Immature natural killer cell (primary cell): ENCODE data around the gene ATF4. TPM values are rescaled to one million over a fixed set of nuclear protein-coding genes. Genes with fewer than 3 reads are reported as not detected.
"Not testable (repeated sequence)": the region's sequence is repeated elsewhere in the genome, so short reads cannot be mapped to it uniquely, and the experiment has no call there.

Source experiments
- DNase-seq, 3 donors: peaks; one replicate each; pipeline ENCODE4 v3.0.0; 2022; ENCODE audit warnings: mixed read lengths in 1 of 3
- H3K27ac Mint-ChIP-seq, 6 donors: one replicate each; pipeline ENCODE4 v1.8.0; 2020; ENCODE audit warnings: mixed read lengths in 6 of 6, mild to moderate bottlenecking in 5 of 6, inconsistent platforms in 4 of 6, moderate library complexity in 3 of 6
- H3K27me3 Mint-ChIP-seq, 3 donors: one replicate each; pipeline ENCODE4 v1.8.0; 2020 to 2021; ENCODE audit warnings: low read depth in 3 of 3, mild to moderate bottlenecking in 3 of 3, mixed read lengths in 3 of 3, moderate library complexity in 3 of 3, inconsistent platforms in 1 of 3
- H3K36me3 Mint-ChIP-seq, 3 donors: one replicate each; pipeline ENCODE4 v1.8.0; 2020; ENCODE audit warnings: mixed read lengths in 3 of 3, inconsistent platforms in 2 of 3, mild to moderate bottlenecking in 2 of 3
- H3K4me1 Mint-ChIP-seq, 2 donors: one replicate each; pipeline ENCODE4 v1.8.0; 2020; ENCODE audit warnings: inconsistent platforms in 2 of 2, mild to moderate bottlenecking in 2 of 2, mixed read lengths in 2 of 2, moderate library complexity in 1 of 2
- H3K4me3 Mint-ChIP-seq, 5 donors: one replicate each; pipeline ENCODE4 v1.8.0; 2020; ENCODE audit warnings: mild to moderate bottlenecking in 5 of 5, mixed read lengths in 5 of 5, inconsistent platforms in 3 of 5, moderate library complexity in 3 of 5
- H3K9me3 Mint-ChIP-seq, 6 donors: one replicate each; pipeline ENCODE4 v1.8.0; 2020; ENCODE audit warnings: mild to moderate bottlenecking in 6 of 6, mixed read lengths in 6 of 6, inconsistent platforms in 4 of 6, moderate library complexity in 3 of 6
- polyA plus RNA-seq, 3 donors: library from polyadenylated mRNA; unstranded; fragments of 300-500 nt; fragmentation: Illumina TruSeq; gene quantifications; one replicate each; pipeline ENCODE4 v1.2.3, GENCODE V29; 2021

Gene ATF4
- polyA plus RNA-seq, 3 donors from 2014 or later: 48.9 to 113 (median 69.4) TPM

- H3K4me3 Mint-ChIP-seq: no peak overlapping the region
- no peak overlapping the region for H3K27ac Mint-ChIP-seq
- no peaks in the 10 kb centered on the region for H3K9me3 Mint-ChIP-seq
- DNase-seq: no peak
- peaks cover 2 to 6% of the 10 kb centered on the region in 2 donors for H3K4me1 Mint-ChIP-seq
- peaks cover 2 to 8% (median 5%) of the 10 kb centered on the region in 3 donors for H3K27me3 Mint-ChIP-seq
- no peaks in the 10 kb centered on the region for H3K36me3 Mint-ChIP-seq
These were observed 25.8 kb upstream of the ATF4 start for GRCh38 chr22:39494471-39495120.

GRCh38 chr22:39496131-39496838 lies 24.1 kb upstream of the ATF4 start:
- Mint-ChIP-seq H3K36me3 (no peaks in the 10 kb centered on the region), H3K9me3 (no peaks in the 10 kb centered on the region), H3K4me3 (no peak overlapping the region), H3K27ac (no peak overlapping the region), H3K4me1 (peaks cover 0 to under 1% of the 10 kb centered on the region in 2 donors), H3K27me3 (peaks cover 2 to 8% (median 5%) of the 10 kb centered on the region in 3 donors)
- peak in 2 of 3 donors; percentile 21 to 26 for DNase-seq

- H3K4me1 Mint-ChIP-seq: peaks cover 7 to 11% of the 10 kb centered on the region in 2 donors
- no peak overlapping the region for H3K4me3 Mint-ChIP-seq
- H3K27ac Mint-ChIP-seq: no peak overlapping the region
- no peaks in the 10 kb centered on the region for H3K36me3 Mint-ChIP-seq
- DNase-seq: no peak
- H3K27me3 Mint-ChIP-seq: peaks cover 0 to 8% (median 7%) of the 10 kb centered on the region in 3 donors
- no peaks in the 10 kb centered on the region for H3K9me3 Mint-ChIP-seq
These were observed 22.9 kb upstream of the ATF4 start for GRCh38 chr22:39497429-39497828.

- Mint-ChIP-seq H3K27me3 (peaks cover 0 to 3% (median 3%) of the 10 kb centered on the region in 3 donors), H3K4me3 (no peak overlapping the region), H3K36me3 (peaks cover 0 to under 1% (median 0%) of the 10 kb centered on the region in 3 donors), H3K9me3 (no peaks in the 10 kb centered on the region), H3K27ac (no peak overlapping the region), H3K4me1 (peaks cover 15 to 18% of the 10 kb centered on the region in 2 donors)
- DNase-seq: no peak
These were observed 22.0 kb upstream of the ATF4 start for GRCh38 chr22:39498368-39498767.

GRCh38 chr22:39498802-39499201 lies 21.6 kb upstream of the ATF4 start:
- peaks cover 19 to 22% of the 10 kb centered on the region in 2 donors for H3K4me1 Mint-ChIP-seq
- peaks cover 0 to 3% (median 2%) of the 10 kb centered on the region in 3 donors for H3K27me3 Mint-ChIP-seq
- H3K27ac Mint-ChIP-seq: no peak overlapping the region
- H3K9me3 Mint-ChIP-seq: no peaks in the 10 kb centered on the region
- DNase-seq: no peak
- no peak overlapping the region for H3K4me3 Mint-ChIP-seq
- peaks cover 0 to 4% (median 0%) of the 10 kb centered on the region in 3 donors for H3K36me3 Mint-ChIP-seq

- H3K27ac Mint-ChIP-seq: no peak overlapping the region
- peaks cover 0 to 7% (median 0%) of the 10 kb centered on the region in 3 donors for H3K36me3 Mint-ChIP-seq
- peak overlapping the region in 1 of 5 donors; percentile 52 for H3K4me3 Mint-ChIP-seq
- H3K27me3 Mint-ChIP-seq: peaks cover 0 to 3% (median 2%) of the 10 kb centered on the region in 3 donors
- H3K9me3 Mint-ChIP-seq: no peaks in the 10 kb centered on the region
- DNase-seq: no peak
- peaks cover 27 to 30% of the 10 kb centered on the region in 2 donors for H3K4me1 Mint-ChIP-seq
These were observed 20.3 kb upstream of the ATF4 start for GRCh38 chr22:39500101-39500500.

GRCh38 chr22:39501644-39502108 lies 18.7 kb upstream of the ATF4 start:
- Mint-ChIP-seq H3K4me3 (peak overlapping the region; percentile 90 to 98 (median 96)), H3K4me1 (peaks cover 32 to 45% of the 10 kb centered on the region in 2 donors), H3K9me3 (no peaks in the 10 kb centered on the region), H3K27me3 (peaks cover 0 to 3% (median 2%) of the 10 kb centered on the region in 3 donors), H3K36me3 (peaks cover 11 to 21% (median 14%) of the 10 kb centered on the region in 3 donors), H3K27ac (peak overlapping the region; percentile 90 to 97 (median 94))
- no peak for DNase-seq

GRCh38 chr22:39502109-39502788 lies 18.1 kb upstream of the ATF4 start, which contains the start of gene MIEF1:
MIEF1 (plus strand) TSS chr22:39502290; CDS start chr22:39511295, 9,005 bp downstream.
- Mint-ChIP-seq H3K4me1 (peaks cover 32 to 48% of the 10 kb centered on the region in 2 donors), H3K4me3 (peak within 1 kb of the TSS; percentile 90 to 98 (median 96)), H3K36me3 (peaks cover 11 to 25% (median 17%) of the 10 kb centered on the region in 3 donors), H3K27ac (peak within 1 kb of the TSS; percentile 90 to 97 (median 94)), H3K27me3 (peaks cover 0 to 3% (median 2%) of the 10 kb centered on the region in 3 donors), H3K9me3 (no peaks in the 10 kb centered on the region)
- peak; percentile 89 to 91 (median 89) for DNase-seq

- Mint-ChIP-seq H3K4me3 (peak overlapping the region; percentile 90 to 98 (median 96)), H3K27me3 (peaks cover 0 to 3% (median 2%) of the 10 kb centered on the region in 3 donors), H3K9me3 (no peaks in the 10 kb centered on the region), H3K4me1 (peaks cover 32 to 48% of the 10 kb centered on the region in 2 donors), H3K27ac (peak overlapping the region; percentile 58 to 92 (median 79)), H3K36me3 (peaks cover 11 to 25% (median 17%) of the 10 kb centered on the region in 3 donors)
- no peak for DNase-seq
These were observed 17.5 kb upstream of the ATF4 start for GRCh38 chr22:39502789-39503409.

GRCh38 chr22:39503630-39504029 lies 16.7 kb upstream of the ATF4 start:
- Mint-ChIP-seq H3K4me1 (peaks cover 36 to 56% of the 10 kb centered on the region in 2 donors), H3K36me3 (peaks cover 11 to 27% (median 22%) of the 10 kb centered on the region in 3 donors), H3K27me3 (peaks cover 0 to 3% (median 2%) of the 10 kb centered on the region in 3 donors), H3K4me3 (peak overlapping the region; percentile 90 to 98 (median 96)), H3K27ac (peak overlapping the region in 5 of 6 donors; percentile 55 to 90 (median 73)), H3K9me3 (no peaks in the 10 kb centered on the region)
- no peak for DNase-seq

GRCh38 chr22:39504071-39504470 lies 16.3 kb upstream of the ATF4 start:
- H3K4me3 Mint-ChIP-seq: peak overlapping the region; percentile 34 to 98 (median 95)
- no peak overlapping the region for H3K27ac Mint-ChIP-seq
- H3K27me3 Mint-ChIP-seq: peaks cover 0 to 3% (median 2%) of the 10 kb centered on the region in 3 donors
- no peaks in the 10 kb centered on the region for H3K9me3 Mint-ChIP-seq
- H3K36me3 Mint-ChIP-seq: peaks cover 11 to 29% (median 24%) of the 10 kb centered on the region in 3 donors
- no peak for DNase-seq
- H3K4me1 Mint-ChIP-seq: peaks cover 37 to 57% of the 10 kb centered on the region in 2 donors

- not testable (repeated sequence) for H3K27me3 Mint-ChIP-seq, H3K27ac Mint-ChIP-seq, DNase-seq, H3K9me3 Mint-ChIP-seq, H3K4me3 Mint-ChIP-seq
- Mint-ChIP-seq H3K4me1 (peaks cover 33 to 65% of the 10 kb centered on the region in 2 donors), H3K36me3 (peaks cover 11 to 49% (median 36%) of the 10 kb centered on the region in 3 donors)
These were observed 13.3 kb upstream of the ATF4 start for GRCh38 chr22:39507021-39507420.

GRCh38 chr22:39508393-39508792 lies 12.0 kb upstream of the ATF4 start:
- no peak overlapping the region for H3K4me3 Mint-ChIP-seq
- DNase-seq: no peak
- peaks cover 22 to 54% of the 10 kb centered on the region in 2 donors for H3K4me1 Mint-ChIP-seq
- peaks cover 0 to 6% (median 0%) of the 10 kb centered on the region in 3 donors for H3K27me3 Mint-ChIP-seq
- no peak overlapping the region for H3K27ac Mint-ChIP-seq
- H3K36me3 Mint-ChIP-seq: peaks cover 16 to 50% (median 36%) of the 10 kb centered on the region in 3 donors
- no peaks in the 10 kb centered on the region for H3K9me3 Mint-ChIP-seq
